ENCODE results near the gene IFNL2.

Gene IFNL2

GRCh38 chr19:39318690-39319089 lies 50.5 kb downstream of the IFNL2 start:
- no peak for DNase-seq

- DNase-seq: no peak
Measured at GRCh38 chr19:39319098-39319891, 51.1 kb downstream of the IFNL2 start.
